Measurements from ENCODE around the gene FAM83D.

FAM83D gene

DNA sequence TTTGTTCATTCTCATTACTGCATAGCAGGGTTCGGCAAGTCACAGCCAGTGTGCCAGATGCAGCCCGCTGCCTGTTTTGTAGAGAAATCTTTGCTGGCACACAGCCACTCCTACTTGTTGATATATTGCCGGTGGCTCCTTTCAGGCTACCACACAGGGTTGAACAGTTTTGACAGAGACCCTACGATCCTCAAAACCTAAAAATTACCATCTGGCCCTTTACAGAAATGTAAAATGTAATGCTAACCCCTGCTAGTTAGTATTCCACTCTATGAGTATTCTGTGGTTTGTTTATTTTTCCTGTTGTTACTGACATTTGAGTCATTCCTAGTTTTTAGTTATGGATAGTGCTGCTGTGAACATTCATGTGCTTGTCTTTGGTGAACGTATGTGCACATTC is 47.4 kb downstream of the FAM83D start:
- no peak overlapping the region for H3K4me3 ChIP-seq (ENCODE audit: low read length)

DNA sequence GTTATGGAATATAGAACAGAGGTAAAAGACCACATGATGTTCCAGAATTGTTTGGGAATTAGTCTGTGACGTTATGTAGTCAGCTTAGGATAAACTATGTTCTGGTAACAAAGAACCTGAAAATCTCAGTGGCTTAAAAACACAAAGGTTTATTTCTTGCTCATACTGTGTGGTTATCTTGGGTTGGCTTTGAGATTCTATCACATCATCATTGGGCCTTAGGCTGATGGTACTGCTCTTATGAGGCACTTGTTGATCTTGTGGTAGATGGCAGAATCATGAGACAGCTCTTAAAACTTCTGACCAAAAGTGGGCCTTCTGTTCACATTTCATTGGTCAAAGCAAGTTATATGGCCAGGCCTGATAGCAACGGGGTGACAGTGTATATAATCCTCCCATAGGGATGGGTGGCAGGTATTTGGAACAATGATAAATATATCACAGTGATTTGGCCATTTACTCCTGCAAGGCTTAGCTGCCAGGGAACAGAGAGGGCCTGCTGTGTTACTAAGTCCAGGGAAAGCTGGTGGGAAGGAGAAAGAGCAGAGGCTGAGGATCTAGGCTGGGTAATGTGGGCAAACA is 49.4 kb downstream of the FAM83D start:
- peaks cover 44% of the 10 kb centered on the region for H3K36me3 ChIP-seq (ENCODE audit: control insufficient read depth, insufficient read depth, low read length, severe bottlenecking)
- no peak overlapping the region for H3K9ac ChIP-seq (ENCODE audit: low read length)
- no peaks in the 10 kb centered on the region for H3K9me3 ChIP-seq (ENCODE audit: control insufficient read depth, low read length)
- no peaks in the 10 kb centered on the region for H3K27me3 ChIP-seq (replicated peaks; ENCODE audit: control insufficient read depth, insufficient read depth, low read length)
- DNase-seq (ENCODE audit: low read depth), result no peak
- no peak overlapping the region for H3K4me3 ChIP-seq (ENCODE audit: low read length)
- H3K4me1 ChIP-seq (ENCODE audit: control insufficient read depth, insufficient read depth, low read length), result peaks cover 6% of the 10 kb centered on the region

More for the DNA sequence above, 47.4 kb downstream of the FAM83D start:
- H3K27me3 ChIP-seq (replicated peaks; ENCODE audit: control insufficient read depth, insufficient read depth, low read length), result no peaks in the 10 kb centered on the region
- DNase-seq (ENCODE audit: low read depth), result peak; percentile 52
- H3K9me3 ChIP-seq (ENCODE audit: control insufficient read depth, low read length), result no peaks in the 10 kb centered on the region
- peaks cover 40% of the 10 kb centered on the region for H3K36me3 ChIP-seq (ENCODE audit: control insufficient read depth, insufficient read depth, low read length, severe bottlenecking)
- H3K4me1 ChIP-seq (ENCODE audit: control insufficient read depth, insufficient read depth, low read length), result peaks cover 23% of the 10 kb centered on the region
- H3K9ac ChIP-seq (ENCODE audit: low read length), result no peak overlapping the region

DNA sequence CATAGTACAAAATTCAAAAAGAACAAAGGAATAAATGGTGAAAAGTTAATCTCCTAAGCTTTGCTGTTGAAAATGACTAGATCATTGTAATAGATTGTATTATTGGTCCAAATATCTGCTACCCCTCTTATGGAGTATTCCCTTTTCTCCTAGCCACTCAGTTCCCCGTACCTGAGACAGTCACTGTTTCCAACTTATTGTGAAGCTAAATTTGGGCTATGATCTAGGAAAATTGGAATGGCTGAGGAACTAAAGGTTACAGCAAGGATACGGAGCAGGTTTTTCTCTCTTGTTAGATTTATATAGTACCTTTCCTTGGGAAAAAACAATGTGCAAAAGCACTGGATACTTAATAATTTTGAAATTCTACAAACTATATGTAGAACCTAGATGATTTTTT is 53.2 kb downstream of the FAM83D start:
- Histone ChIP-seq H3K4me1 (ENCODE audit: control insufficient read depth, insufficient read depth, low read length) (peaks cover 2% of the 10 kb centered on the region), H3K4me3 (ENCODE audit: low read length) (no peak overlapping the region), H3K9me3 (ENCODE audit: control insufficient read depth, low read length) (no peaks in the 10 kb centered on the region), H3K27me3 (replicated peaks; ENCODE audit: control insufficient read depth, insufficient read depth, low read length) (no peaks in the 10 kb centered on the region), H3K36me3 (ENCODE audit: control insufficient read depth, insufficient read depth, low read length, severe bottlenecking) (peaks cover 22% of the 10 kb centered on the region), H3K9ac (ENCODE audit: low read length) (no peak overlapping the region)
- DNase-seq (ENCODE audit: low read depth), result no peak

DNA sequence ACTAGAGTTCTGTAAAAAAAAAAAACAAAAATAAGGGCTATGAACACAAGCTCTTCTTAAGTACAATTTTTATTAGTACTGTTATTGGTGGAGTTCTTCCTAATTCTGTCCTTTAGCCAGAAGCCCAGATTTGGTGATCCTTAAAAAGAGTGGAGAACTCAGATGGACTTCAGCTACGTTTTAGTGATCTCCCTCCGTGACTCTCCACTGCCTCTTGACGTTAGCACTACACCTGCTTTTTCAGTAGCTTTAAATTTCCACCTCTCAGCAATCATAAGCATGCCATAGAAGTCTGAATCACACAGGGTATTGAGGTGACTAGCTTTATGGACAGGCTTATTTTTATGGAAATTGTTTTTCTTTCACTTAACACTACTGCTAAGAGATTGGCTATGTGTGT is 53.6 kb downstream of the FAM83D start:
- peaks cover 6% of the 10 kb centered on the region for H3K4me1 ChIP-seq (ENCODE audit: control insufficient read depth, insufficient read depth, low read length)
- no peaks in the 10 kb centered on the region for H3K9me3 ChIP-seq (ENCODE audit: control insufficient read depth, low read length)
- H3K27me3 ChIP-seq (replicated peaks; ENCODE audit: control insufficient read depth, insufficient read depth, low read length), result no peaks in the 10 kb centered on the region
- peaks cover 22% of the 10 kb centered on the region for H3K36me3 ChIP-seq (ENCODE audit: control insufficient read depth, insufficient read depth, low read length, severe bottlenecking)
- no peak for DNase-seq (ENCODE audit: low read depth)
- no peak overlapping the region for H3K9ac ChIP-seq (ENCODE audit: low read length)
- no peak overlapping the region for H3K4me3 ChIP-seq (ENCODE audit: low read length)

DNA sequence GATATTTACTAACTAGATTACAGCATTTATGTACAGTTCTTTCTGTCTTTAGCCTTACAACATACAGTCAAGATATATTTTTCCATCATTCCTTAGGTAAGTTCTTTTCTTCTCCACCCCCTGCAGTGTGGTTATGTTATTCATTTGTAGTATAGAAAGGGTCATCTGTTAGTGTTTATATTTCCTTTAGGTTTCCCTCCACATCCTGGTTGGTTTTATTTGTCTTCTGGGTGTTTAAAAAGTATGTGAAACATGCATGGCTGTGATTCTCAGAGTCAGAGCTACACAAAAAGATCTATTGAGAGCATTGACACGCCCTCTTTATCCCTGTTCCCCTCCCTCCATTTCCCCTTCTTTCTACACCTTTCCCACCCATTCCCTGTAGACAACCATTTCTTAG is 56.1 kb downstream of the FAM83D start:
- Histone ChIP-seq H3K4me1 (ENCODE audit: control insufficient read depth, insufficient read depth, low read length) (peaks cover 26% of the 10 kb centered on the region), H3K27me3 (replicated peaks; ENCODE audit: control insufficient read depth, insufficient read depth, low read length) (no peaks in the 10 kb centered on the region), H3K9ac (ENCODE audit: low read length) (no peak overlapping the region), H3K9me3 (ENCODE audit: control insufficient read depth, low read length) (no peaks in the 10 kb centered on the region), H3K4me3 (ENCODE audit: low read length) (no peak overlapping the region), H3K36me3 (ENCODE audit: control insufficient read depth, insufficient read depth, low read length, severe bottlenecking) (peaks cover 15% of the 10 kb centered on the region)
- peak; percentile 9 for DNase-seq (ENCODE audit: low read depth)

DNA sequence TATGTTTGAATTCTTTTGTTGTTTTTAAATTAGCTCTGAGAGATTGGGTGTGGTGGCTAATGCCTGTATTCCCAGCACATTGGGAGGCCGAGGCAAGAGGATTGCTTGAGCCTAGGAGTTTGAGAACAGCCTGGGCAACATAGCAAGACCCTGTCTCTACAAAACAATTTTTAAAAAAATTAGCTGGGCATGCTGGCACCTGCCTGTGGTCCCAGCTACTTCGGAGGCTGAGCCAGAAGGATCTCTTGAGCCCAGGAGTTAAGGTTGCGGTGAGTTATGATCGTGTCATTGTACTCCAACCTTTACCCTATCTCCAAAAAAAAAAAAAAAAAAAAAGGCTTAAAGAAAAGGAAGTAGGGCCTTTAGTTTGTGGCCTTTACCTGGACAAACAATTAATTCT is 58.8 kb downstream of the FAM83D start:
- Histone ChIP-seq H3K9me3 (ENCODE audit: control insufficient read depth, low read length) (no peaks in the 10 kb centered on the region), H3K27me3 (replicated peaks; ENCODE audit: control insufficient read depth, insufficient read depth, low read length) (no peaks in the 10 kb centered on the region), H3K36me3 (ENCODE audit: control insufficient read depth, insufficient read depth, low read length, severe bottlenecking) (peaks cover 18% of the 10 kb centered on the region), H3K9ac (ENCODE audit: low read length) (peak overlapping the region; percentile 57), H3K4me1 (ENCODE audit: control insufficient read depth, insufficient read depth, low read length) (peaks cover 26% of the 10 kb centered on the region), H3K4me3 (ENCODE audit: low read length) (peak overlapping the region; percentile 36)
- DNase-seq (ENCODE audit: low read depth), result no peak

DNA sequence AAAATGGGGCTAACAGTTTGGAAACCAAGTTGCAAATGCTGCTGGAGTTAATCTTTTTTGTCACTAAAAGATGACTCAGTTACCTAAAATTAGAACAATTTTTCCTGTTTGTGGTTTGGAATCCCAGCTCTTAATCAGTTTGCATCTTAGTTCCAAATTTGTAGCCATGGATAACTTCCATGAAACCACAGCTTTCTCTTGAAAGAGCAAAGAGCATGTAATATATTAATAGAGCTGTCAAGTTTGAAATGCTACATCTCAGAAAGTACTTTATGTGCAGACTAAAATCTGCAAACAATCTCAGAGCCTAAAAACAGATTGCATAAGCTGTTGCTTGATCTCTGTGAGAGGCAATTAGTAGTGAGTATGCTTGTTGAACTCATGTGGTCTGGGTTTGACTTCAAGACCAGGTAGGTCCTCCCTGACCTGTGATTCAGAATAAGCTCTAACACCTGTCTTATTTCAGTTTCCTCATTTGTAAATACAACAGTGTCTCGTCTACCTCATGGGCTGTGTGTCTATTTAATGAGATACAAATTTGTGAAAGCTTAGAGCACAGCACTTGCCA is 59.5 kb downstream of the FAM83D start:
- peak; percentile 69 for DNase-seq (ENCODE audit: low read depth)
- Histone ChIP-seq H3K4me1 (ENCODE audit: control insufficient read depth, insufficient read depth, low read length) (peaks cover 26% of the 10 kb centered on the region), H3K4me3 (ENCODE audit: low read length) (peak overlapping the region; percentile 36), H3K9me3 (ENCODE audit: control insufficient read depth, low read length) (no peaks in the 10 kb centered on the region), H3K27me3 (replicated peaks; ENCODE audit: control insufficient read depth, insufficient read depth, low read length) (no peaks in the 10 kb centered on the region), H3K36me3 (ENCODE audit: control insufficient read depth, insufficient read depth, low read length, severe bottlenecking) (peaks cover 16% of the 10 kb centered on the region), H3K9ac (ENCODE audit: low read length) (peak overlapping the region; percentile 57)

DNA sequence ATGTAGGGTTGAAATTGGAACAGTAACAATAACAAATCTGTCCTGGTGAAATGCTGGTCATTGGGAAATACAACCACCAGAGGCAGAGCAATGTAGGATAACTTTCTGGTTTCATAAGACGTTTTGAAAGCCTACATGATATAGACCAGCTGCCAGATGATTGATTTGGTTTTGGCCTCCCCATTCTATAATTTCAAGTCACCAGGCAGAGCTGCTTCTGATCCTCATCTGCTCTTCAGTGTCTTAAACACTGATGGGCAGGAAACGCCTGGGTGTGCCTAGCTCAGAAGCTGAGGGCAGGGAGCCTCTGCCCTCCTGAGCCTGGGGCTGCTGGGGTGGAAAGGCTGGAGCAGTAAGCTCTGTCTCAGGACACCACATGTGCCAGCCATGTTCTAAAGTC is 60.4 kb downstream of the FAM83D start:
- H3K4me1 ChIP-seq (ENCODE audit: control insufficient read depth, insufficient read depth, low read length), result peaks cover 26% of the 10 kb centered on the region
- peak; percentile 44 for DNase-seq (ENCODE audit: low read depth)
- H3K36me3 ChIP-seq (ENCODE audit: control insufficient read depth, insufficient read depth, low read length, severe bottlenecking), result peaks cover 17% of the 10 kb centered on the region
- no peaks in the 10 kb centered on the region for H3K27me3 ChIP-seq (replicated peaks; ENCODE audit: control insufficient read depth, insufficient read depth, low read length)
- no peak overlapping the region for H3K4me3 ChIP-seq (ENCODE audit: low read length)
- no peak overlapping the region for H3K9ac ChIP-seq (ENCODE audit: low read length)
- H3K9me3 ChIP-seq (ENCODE audit: control insufficient read depth, low read length), result no peaks in the 10 kb centered on the region

DNA sequence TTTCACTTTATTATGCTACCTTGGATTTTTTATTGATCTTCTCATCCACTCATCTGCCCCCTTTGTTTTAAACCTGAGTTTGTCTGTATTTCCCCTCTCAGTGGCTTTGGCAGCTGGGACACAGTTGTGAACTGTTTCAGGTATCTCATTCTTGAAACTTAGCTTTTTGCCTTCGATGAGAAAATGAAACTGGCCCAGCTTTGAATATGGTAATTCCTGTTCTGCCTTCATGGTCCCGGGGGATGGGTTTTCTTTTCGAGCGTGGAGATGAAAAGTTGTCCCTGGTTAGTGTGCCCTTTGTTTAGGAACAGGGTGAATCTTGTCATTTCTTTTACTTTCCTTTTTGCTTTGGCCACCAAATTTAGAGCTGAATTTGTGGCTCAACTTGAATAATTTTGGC is 61.6 kb downstream of the FAM83D start:
- no peak for DNase-seq (ENCODE audit: low read depth)
- Histone ChIP-seq H3K9ac (ENCODE audit: low read length) (no peak overlapping the region), H3K4me3 (ENCODE audit: low read length) (no peak overlapping the region), H3K27me3 (replicated peaks; ENCODE audit: control insufficient read depth, insufficient read depth, low read length) (no peaks in the 10 kb centered on the region), H3K9me3 (ENCODE audit: control insufficient read depth, low read length) (no peaks in the 10 kb centered on the region), H3K36me3 (ENCODE audit: control insufficient read depth, insufficient read depth, low read length, severe bottlenecking) (peaks cover 26% of the 10 kb centered on the region), H3K4me1 (ENCODE audit: control insufficient read depth, insufficient read depth, low read length) (peaks cover 26% of the 10 kb centered on the region)

DNA sequence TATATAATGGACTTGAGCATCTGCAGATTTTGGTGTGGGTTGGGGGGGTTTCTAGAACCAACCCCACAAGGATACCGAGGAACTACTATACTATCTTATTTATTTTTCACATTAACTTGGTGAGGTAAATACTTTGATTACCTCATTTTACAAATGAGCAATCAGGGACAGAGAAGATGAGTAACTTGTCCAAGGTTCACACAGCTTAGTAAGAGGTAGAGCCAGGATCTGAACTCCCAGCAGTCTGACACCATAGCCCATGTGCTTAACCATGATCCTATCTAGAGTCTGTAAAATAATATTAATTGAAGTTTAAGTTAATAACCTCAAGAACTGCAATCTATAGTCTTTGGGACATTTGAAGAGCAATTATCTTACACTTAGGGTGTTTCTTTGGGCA is 64.5 kb downstream of the FAM83D start:
- no peak overlapping the region for H3K9ac ChIP-seq (ENCODE audit: low read length)
- H3K9me3 ChIP-seq (ENCODE audit: control insufficient read depth, low read length), result no peaks in the 10 kb centered on the region
- H3K4me3 ChIP-seq (ENCODE audit: low read length), result no peak overlapping the region
- no peaks in the 10 kb centered on the region for H3K27me3 ChIP-seq (replicated peaks; ENCODE audit: control insufficient read depth, insufficient read depth, low read length)
- no peak for DNase-seq (ENCODE audit: low read depth)
- H3K4me1 ChIP-seq (ENCODE audit: control insufficient read depth, insufficient read depth, low read length), result peaks cover 13% of the 10 kb centered on the region
- H3K36me3 ChIP-seq (ENCODE audit: control insufficient read depth, insufficient read depth, low read length, severe bottlenecking), result peaks cover 38% of the 10 kb centered on the region

DNA sequence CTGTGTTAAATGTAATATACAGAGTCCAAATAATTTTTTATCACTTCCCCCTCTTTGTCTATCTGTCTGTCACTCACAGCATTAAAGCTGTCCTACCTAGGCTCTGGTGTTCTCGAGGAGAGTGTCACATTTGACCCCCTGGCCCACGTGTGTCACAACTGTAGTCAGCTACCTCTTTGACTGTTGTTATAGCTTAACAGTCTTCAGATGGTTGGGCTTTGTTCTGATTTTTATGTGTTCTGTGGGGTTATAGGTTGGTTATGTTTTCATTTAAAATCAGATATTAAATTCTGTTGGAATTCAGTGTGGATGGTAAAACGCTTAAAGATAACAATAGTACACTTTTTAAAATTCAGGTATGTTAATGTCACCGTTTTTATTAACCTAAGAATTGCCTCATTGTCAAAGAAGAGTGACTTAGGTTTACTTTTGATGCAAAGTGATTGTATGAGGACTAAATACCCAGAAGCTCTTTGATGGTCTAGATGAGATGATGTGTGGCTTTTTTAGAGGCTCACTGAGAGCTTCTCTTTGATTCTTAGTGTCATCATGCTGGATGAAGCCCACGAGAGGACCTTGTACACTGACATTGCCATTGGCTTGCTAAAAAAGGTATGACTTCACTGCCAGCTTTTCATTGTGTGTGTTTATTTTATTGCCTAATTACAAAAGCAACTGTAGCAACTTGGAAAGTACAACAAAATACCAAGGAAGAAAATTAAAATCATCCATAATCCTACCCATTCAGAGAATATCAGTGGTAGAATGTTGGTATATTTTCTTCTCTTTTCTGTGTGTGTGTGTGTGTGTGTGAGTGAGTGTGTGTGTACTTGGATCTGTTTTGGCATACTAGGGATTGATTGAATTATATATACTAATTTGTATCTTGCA is 65.8 kb downstream of the FAM83D start:
- Histone ChIP-seq H3K9ac (ENCODE audit: low read length) (no peak overlapping the region), H3K4me3 (ENCODE audit: low read length) (no peak overlapping the region), H3K36me3 (ENCODE audit: control insufficient read depth, insufficient read depth, low read length, severe bottlenecking) (peaks cover 46% of the 10 kb centered on the region), H3K27me3 (replicated peaks; ENCODE audit: control insufficient read depth, insufficient read depth, low read length) (no peaks in the 10 kb centered on the region), H3K9me3 (ENCODE audit: control insufficient read depth, low read length) (no peaks in the 10 kb centered on the region), H3K4me1 (ENCODE audit: control insufficient read depth, insufficient read depth, low read length) (no peaks in the 10 kb centered on the region)
- no peak for DNase-seq (ENCODE audit: low read depth)

Data from adipocyte (in vitro differentiated cells).